H9 (cell line): ENCODE data around the gene PRR33. TPM values are rescaled to one million over a fixed set of nuclear protein-coding genes. Genes with fewer than 3 reads are reported as not detected.

ENCODE experiments used
- DNase-seq: peaks from one replicate; pipeline ENCODE4 v3.0.0-alpha.2; 2017
- H2AFZ ChIP-seq: one replicate; pipeline ENCODE4 v1.6.1; 2013; ENCODE audit warnings: mild to moderate bottlenecking, low read length, control low read depth, moderate library complexity
- H2AK5ac ChIP-seq: 2 replicates; pipeline ENCODE4 v1.6.1; 2013; ENCODE audit warnings: low read length, control low read depth, mixed read lengths; ENCODE audit not compliant: insufficient read length
- H2BK120ac ChIP-seq: one replicate; pipeline ENCODE4 v1.6.1; 2013; ENCODE audit warnings: low read depth, mild to moderate bottlenecking, low read length, control low read depth, inconsistent platforms; ENCODE audit not compliant: poor library complexity, severe bottlenecking
- H2BK12ac ChIP-seq: 2 replicates; pipeline ENCODE4 v1.6.1; 2013; ENCODE audit warnings: low read length, control low read depth, mixed read lengths, low read depth; ENCODE audit not compliant: insufficient read length
- H2BK15ac ChIP-seq: 2 replicates; pipeline ENCODE4 v1.6.1; 2013; ENCODE audit warnings: low read depth, low read length, control low read depth
- H2BK20ac ChIP-seq: one replicate; pipeline ENCODE4 v1.6.1; 2013; ENCODE audit warnings: low read depth, mild to moderate bottlenecking, low read length, control low read depth, inconsistent platforms; ENCODE audit not compliant: poor library complexity, severe bottlenecking
- H2BK5ac ChIP-seq: 2 replicates; pipeline ENCODE4 v1.6.1; 2013; ENCODE audit warnings: low read length, control low read depth, mixed read lengths; ENCODE audit not compliant: insufficient read length
- H3K14ac ChIP-seq: 2 replicates; pipeline ENCODE4 v1.6.1; 2013; ENCODE audit warnings: low read length, control low read depth; ENCODE audit not compliant: insufficient read depth
- H3K18ac ChIP-seq: 2 replicates; pipeline ENCODE4 v1.6.1; 2013; ENCODE audit warnings: low read depth, mild to moderate bottlenecking, mixed read lengths, low read length, control low read depth; ENCODE audit not compliant: insufficient read length
- H3K23ac ChIP-seq: 2 replicates; pipeline ENCODE4 v1.6.1; 2013; ENCODE audit warnings: low read length, control low read depth, mixed read lengths, low read depth; ENCODE audit not compliant: insufficient read length
- H3K23me2 ChIP-seq: 2 replicates; pipeline ENCODE4 v1.6.1; 2013; ENCODE audit warnings: low read depth, mild to moderate bottlenecking, mixed read lengths, low read length, control low read depth; ENCODE audit not compliant: insufficient read length, poor library complexity, severe bottlenecking
- H3K27ac ChIP-seq: 2 replicates; pipeline ENCODE4 v1.5.1; 2013; ENCODE audit warnings: low read length, control low read depth, mixed read lengths, low read depth; ENCODE audit not compliant: insufficient read length
- H3K27me3 ChIP-seq: 2 replicates; pipeline ENCODE4 v1.6.1; 2013; ENCODE audit warnings: low read length, control low read depth, inconsistent platforms; ENCODE audit not compliant: insufficient read depth
- H3K4ac ChIP-seq: 2 replicates; pipeline ENCODE4 v1.6.1; 2013; ENCODE audit warnings: low read depth, mild to moderate bottlenecking, control low read depth, inconsistent platforms, low read length, moderate library complexity
- H3K4me1 ChIP-seq: 2 replicates; pipeline ENCODE4 v1.6.1; 2013; ENCODE audit warnings: low read length, control low read depth, inconsistent platforms; ENCODE audit not compliant: insufficient read depth
- H3K4me2 ChIP-seq: 2 replicates; pipeline ENCODE4 v1.6.1; 2013; ENCODE audit warnings: low read length, control low read depth, mixed read lengths; ENCODE audit not compliant: insufficient read length, insufficient read depth
- H3K56ac ChIP-seq: 2 replicates; pipeline ENCODE4 v1.6.1; 2013; ENCODE audit warnings: low read depth, mild to moderate bottlenecking, mixed read lengths, low read length, control low read depth; ENCODE audit not compliant: insufficient read length
- H3K79me1 ChIP-seq: 2 replicates; pipeline ENCODE4 v1.6.1; 2013; ENCODE audit warnings: low read depth, mild to moderate bottlenecking, moderate library complexity, low read length, control low read depth, inconsistent platforms; ENCODE audit not compliant: insufficient read depth, poor library complexity, severe bottlenecking
- H3K79me2 ChIP-seq: 2 replicates; pipeline ENCODE4 v1.6.1; 2013; ENCODE audit warnings: low read length, control low read depth, inconsistent platforms; ENCODE audit not compliant: insufficient read depth
- H3K9ac ChIP-seq: 2 replicates; pipeline ENCODE4 v1.6.1; 2013; ENCODE audit warnings: low read length, control low read depth, mixed read lengths; ENCODE audit not compliant: insufficient read length; ENCODE audit errors: extremely low read depth
- H3K9me3 ChIP-seq: one replicate; pipeline ENCODE4 v1.6.1; 2013; ENCODE audit warnings: low read depth, low read length, inconsistent platforms; ENCODE audit not compliant: control insufficient read depth
- H3T11ph ChIP-seq: one replicate; pipeline ENCODE4 v1.6.1; 2013; ENCODE audit warnings: mild to moderate bottlenecking, low read length, control low read depth, inconsistent platforms
- H4K20me1 ChIP-seq: one replicate; pipeline ENCODE4 v1.6.1; 2013; ENCODE audit not compliant: control insufficient read depth, insufficient read length, insufficient read depth
- H4K5ac ChIP-seq: 2 replicates; pipeline ENCODE4 v1.6.1; 2013; ENCODE audit warnings: low read depth, mild to moderate bottlenecking, mixed read lengths, low read length, control low read depth; ENCODE audit not compliant: insufficient read length
- H4K8ac ChIP-seq: replicated peaks from 2 replicates; pipeline ENCODE4 v1.6.1; 2013; ENCODE audit warnings: low read length, control low read depth, mixed read lengths, low read depth; ENCODE audit not compliant: insufficient read length
- H4K91ac ChIP-seq: 2 replicates; pipeline ENCODE4 v1.6.1; 2013; ENCODE audit warnings: low read depth, mild to moderate bottlenecking, moderate library complexity, mixed read lengths, low read length, control low read depth; ENCODE audit not compliant: insufficient read length
- H3K27ac Mint-ChIP-seq, 3 experiments: 2 replicates in 2 of 3; 3 replicates in 1 of 3; pipeline ENCODE4 v1.8.0; 2020 to 2021; ENCODE audit warnings: mixed read lengths in 3 of 3, mild to moderate bottlenecking in 1 of 3, moderate library complexity in 1 of 3
- H3K27me3 Mint-ChIP-seq: 2 replicates; pipeline ENCODE4 v1.8.0; 2021; ENCODE audit warnings: low read depth, mild to moderate bottlenecking, moderate library complexity, mixed read lengths
- H3K36me3 Mint-ChIP-seq, 3 experiments: 2 replicates in 2 of 3; 3 replicates in 1 of 3; pipeline ENCODE4 v1.8.0; 2020 to 2021; ENCODE audit warnings: low read depth in 3 of 3, mixed read lengths in 3 of 3; ENCODE audit not compliant: insufficient read depth in 1 of 3
- H3K4me1 Mint-ChIP-seq, 2 experiments: 2 replicates each; pipeline ENCODE4 v1.8.0; 2020; ENCODE audit warnings: mixed read lengths in 2 of 2
- H3K4me3 Mint-ChIP-seq, 2 experiments: 2 replicates in 1 of 2; 3 replicates in 1 of 2; pipeline ENCODE4 v1.8.0; 2020 to 2021; ENCODE audit warnings: mild to moderate bottlenecking in 2 of 2, mixed read lengths in 2 of 2, moderate library complexity in 1 of 2
- H3K9me3 Mint-ChIP-seq, 2 experiments: 2 replicates in 1 of 2; 3 replicates in 1 of 2; pipeline ENCODE4 v1.8.0; 2020; ENCODE audit warnings: mild to moderate bottlenecking in 2 of 2, mixed read lengths in 2 of 2, moderate library complexity in 1 of 2
- WGBS: extraction: QIAGEN DNeasy Blood & Tissue Kit; methylation state at CpG from one replicate; pipeline ENCODE4 v1.1.7; 2013; ENCODE audit warnings: missing lambda C conversion rate, low lambda C conversion rate, mixed read lengths; ENCODE audit not compliant: insufficient read length; ENCODE audit errors: extremely low coverage; 5-methylcytosine and 5-hydroxymethylcytosine counted together
- total RNA-seq: library from RNA; stranded (reverse); gene quantifications from 2 replicates; pipeline ENCODE4 v1.2.1, GENCODE V29; 2021
- TF ChIP-seq, protein P1 (sequence below): fragments of 200-600 bp; sonication (generic); conservative IDR thresholded peaks from 3 replicates; pipeline ENCODE4 v1.8.0; 2021; ENCODE audit warnings: antibody characterized with exemption, mild to moderate bottlenecking

Gene PRR33
- total RNA-seq, 1 experiment from 2014 or later, result not detected

DNA sequence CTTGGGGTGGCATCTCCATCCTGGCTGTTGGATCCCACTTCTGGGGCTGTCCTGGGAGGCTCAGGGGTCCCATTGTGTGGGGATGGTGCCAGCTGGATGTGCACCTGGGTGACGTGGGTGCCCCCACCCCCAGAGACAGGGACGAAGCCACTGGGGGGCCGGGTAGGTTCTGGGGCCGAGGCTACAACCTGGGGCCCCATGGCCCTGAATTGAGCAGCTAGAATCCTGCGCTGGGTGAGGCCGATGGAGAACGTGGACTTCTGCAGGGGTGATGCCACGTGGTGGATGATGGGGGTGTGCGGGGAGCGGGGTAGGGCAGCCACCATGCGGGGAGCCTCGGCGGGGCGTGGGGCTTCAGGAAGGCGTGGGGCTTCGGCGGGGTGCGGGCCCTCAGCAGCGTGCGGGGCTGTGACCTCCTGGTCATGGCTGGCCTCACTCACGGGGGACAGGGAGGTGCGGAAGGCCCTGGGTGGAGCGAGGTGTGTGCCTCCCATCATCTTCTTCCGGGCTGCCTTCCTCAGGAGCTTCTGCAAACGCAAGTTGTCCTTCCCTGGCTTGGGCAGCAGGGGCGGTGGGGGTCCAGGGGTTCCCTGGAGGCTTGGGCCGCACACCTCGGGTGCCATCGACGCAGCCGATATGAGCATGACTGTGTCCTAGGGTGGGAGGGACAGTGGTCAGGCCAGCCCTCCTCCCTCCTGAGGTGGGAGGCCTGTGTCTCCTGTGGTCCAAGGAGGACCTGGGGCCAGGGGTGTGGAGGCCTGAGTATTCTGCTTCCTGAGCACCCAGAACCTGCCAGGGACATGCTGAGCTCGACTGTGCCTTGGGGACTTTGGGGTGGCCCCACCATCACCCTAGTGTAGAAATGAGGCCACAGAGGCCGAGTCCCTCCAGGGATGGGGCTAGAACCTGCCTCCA lies 1.5 kb downstream of the PRR33 start:
- H2BK12ac ChIP-seq, result no peak overlapping the region
- H3K79me2 ChIP-seq, result no peaks in the 10 kb centered on the region
- no peak overlapping the region for H2BK20ac ChIP-seq
- no peaks in the 10 kb centered on the region for H3K23me2 ChIP-seq
- Mint-ChIP-seq H3K27ac (no peak overlapping the region), H3K4me1 (no peaks in the 10 kb centered on the region), H3K27me3 (peaks cover 19% of the 10 kb centered on the region), H3K36me3 (no peaks in the 10 kb centered on the region), H3K9me3 (no peaks in the 10 kb centered on the region; a peak in 1 of 5 replicates), H3K4me3 (no peak overlapping the region)
- no peaks in the 10 kb centered on the region for H4K20me1 ChIP-seq
- H3K4me1 ChIP-seq, result no peaks in the 10 kb centered on the region
- no peak for DNase-seq
- no peak overlapping the region for H3K56ac ChIP-seq
- H3K4me2 ChIP-seq, result no peak overlapping the region
- H2AK5ac ChIP-seq, result no peak overlapping the region
- H3K4ac ChIP-seq, result no peak overlapping the region
- TF ChIP-seq, protein P1, sequence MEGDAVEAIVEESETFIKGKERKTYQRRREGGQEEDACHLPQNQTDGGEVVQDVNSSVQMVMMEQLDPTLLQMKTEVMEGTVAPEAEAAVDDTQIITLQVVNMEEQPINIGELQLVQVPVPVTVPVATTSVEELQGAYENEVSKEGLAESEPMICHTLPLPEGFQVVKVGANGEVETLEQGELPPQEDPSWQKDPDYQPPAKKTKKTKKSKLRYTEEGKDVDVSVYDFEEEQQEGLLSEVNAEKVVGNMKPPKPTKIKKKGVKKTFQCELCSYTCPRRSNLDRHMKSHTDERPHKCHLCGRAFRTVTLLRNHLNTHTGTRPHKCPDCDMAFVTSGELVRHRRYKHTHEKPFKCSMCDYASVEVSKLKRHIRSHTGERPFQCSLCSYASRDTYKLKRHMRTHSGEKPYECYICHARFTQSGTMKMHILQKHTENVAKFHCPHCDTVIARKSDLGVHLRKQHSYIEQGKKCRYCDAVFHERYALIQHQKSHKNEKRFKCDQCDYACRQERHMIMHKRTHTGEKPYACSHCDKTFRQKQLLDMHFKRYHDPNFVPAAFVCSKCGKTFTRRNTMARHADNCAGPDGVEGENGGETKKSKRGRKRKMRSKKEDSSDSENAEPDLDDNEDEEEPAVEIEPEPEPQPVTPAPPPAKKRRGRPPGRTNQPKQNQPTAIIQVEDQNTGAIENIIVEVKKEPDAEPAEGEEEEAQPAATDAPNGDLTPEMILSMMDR, result no peak
- no peak overlapping the region for H2BK15ac ChIP-seq
- H3K9ac ChIP-seq, result no peak overlapping the region
- no CpG with 5 or more reads among the region's 33 CpGs for WGBS
- no peak overlapping the region for H4K8ac ChIP-seq
- no peak overlapping the region for H4K5ac ChIP-seq
- H3K23ac ChIP-seq, result no peak overlapping the region
- H3K9me3 ChIP-seq, result no peaks in the 10 kb centered on the region
- no peaks in the 10 kb centered on the region for H3K27me3 ChIP-seq
- no peak overlapping the region for H2AFZ ChIP-seq
- H2BK5ac ChIP-seq, result no peak overlapping the region
- H2BK120ac ChIP-seq, result no peak overlapping the region
- no peak overlapping the region for H4K91ac ChIP-seq
- H3K27ac ChIP-seq, result no peak overlapping the region
- H3K18ac ChIP-seq, result no peak overlapping the region
- no peak overlapping the region; the same call in 1 of the 2 replicates for H3K14ac ChIP-seq
- H3T11ph ChIP-seq, result no peak overlapping the region
- no peaks in the 10 kb centered on the region for H3K79me1 ChIP-seq
